HG03060 (cell line): ENCODE measurements around the gene MPRIP.
"Not testable (repeated sequence)": the region's sequence is repeated elsewhere in the genome, so short reads cannot be mapped to it uniquely, and the experiment has no call there.

Experiments used
- ATAC-seq: cut with Tn5 transposase; IDR thresholded peaks from one replicate; pipeline ENCODE4 v1.9.1; 2021; ENCODE audit warnings: low read depth, moderate number of reproducible peaks; ENCODE audit not compliant: unreplicated experiment

The MPRIP gene

GRCh38 chr17:17122781-17123483 lies 80.7 kb downstream of the MPRIP start:
- no peak for ATAC-seq

DNA sequence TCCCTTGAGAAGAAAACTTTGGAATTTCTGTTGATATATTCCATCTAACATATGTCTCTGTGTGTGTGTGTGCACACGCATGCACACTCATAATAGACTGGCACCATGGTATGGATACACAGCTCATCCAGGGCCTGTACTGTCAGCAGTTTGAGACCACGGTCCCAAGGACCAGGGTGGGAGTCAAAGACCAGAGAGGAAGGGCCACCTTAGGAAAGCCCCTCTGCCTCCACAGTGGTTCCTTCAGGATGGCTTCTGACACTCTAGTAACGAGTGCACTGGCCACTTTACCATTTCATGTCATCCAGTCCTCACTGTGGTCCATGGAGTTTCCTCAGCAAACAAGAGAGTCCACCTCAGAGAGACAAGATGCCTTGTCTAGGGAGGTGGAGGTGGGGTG lies 82.1 kb downstream of the MPRIP start:
- no peak for ATAC-seq

DNA sequence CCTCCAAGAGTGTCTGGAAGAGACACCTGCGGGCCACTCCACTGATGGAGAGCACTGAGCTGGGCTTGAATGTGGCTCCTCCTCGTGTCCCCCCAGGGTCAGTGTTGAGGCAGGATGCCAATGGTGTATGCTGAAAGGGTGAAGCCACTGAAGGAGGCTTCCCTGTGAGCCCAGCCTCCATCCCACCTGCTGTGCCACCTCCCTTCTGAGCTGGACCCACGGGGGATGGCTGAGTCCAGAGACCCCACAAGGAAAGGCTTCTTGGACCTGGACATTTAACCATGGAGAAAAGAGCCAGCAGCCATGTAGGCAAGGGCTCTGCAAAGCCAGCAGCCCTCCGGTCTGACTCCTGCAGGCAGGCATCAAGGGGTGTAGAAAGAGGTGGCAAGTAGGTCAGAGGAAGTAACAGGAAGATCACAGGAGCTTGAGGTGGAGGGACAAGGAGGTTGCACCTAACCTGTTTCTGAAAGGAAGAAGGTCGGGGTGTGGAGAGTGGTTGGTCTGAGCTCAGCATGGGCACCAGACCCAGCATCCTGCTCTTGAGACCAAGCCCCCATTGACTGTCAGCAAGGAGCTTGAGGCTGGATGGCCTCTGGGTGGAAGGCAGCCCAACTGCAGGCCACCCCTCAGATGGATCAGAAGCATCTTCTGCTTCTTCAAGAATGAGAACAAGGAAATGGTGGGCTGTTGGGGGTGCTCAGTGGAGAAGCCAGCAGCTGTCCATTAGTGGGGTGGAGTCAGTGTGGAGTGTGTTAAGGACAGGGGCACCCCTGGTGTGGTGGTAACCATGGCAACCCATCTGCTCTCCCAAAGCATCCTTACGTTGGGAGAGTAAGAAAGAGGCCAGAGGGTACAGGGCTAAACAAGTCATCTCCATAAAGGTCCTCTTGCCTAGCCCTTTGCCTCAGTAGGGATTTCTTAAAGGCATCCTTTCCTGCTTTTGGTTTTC lies 83.2 kb downstream of the MPRIP start:
- ATAC-seq, result no peak

- ATAC-seq, result no peak
These were observed 84.2 kb downstream of the MPRIP start for GRCh38 chr17:17126131-17127110.

- ATAC-seq, result no peak
These were observed 84.9 kb downstream of the MPRIP start for GRCh38 chr17:17127156-17127555.

DNA sequence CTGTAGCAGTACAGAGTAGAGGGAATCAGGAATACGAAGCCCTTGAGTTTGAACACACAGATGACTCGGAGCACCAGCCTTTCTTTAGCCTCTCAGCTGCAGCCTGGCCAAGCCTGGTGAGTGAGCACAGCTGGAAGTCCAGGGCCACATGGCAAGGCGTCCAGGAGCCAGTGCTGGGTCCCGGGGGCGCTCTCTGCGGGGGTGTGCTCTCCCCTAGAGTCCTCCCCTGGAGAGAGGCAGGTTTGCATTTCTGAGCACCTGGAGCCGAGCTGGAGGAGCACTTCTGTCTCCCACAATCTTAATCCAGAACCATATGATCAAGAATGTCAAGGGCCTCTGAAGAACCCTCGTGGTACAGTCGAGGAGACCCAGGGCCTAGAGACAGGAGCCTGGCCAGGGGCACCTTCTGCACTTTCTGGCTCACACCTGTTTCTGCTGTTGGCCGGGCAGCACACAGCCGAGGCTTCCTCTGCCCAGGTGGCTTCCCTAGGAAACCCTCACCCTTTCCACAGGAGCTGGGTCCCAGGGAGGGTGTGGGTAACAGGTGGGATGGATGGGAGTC lies 85.6 kb downstream of the MPRIP start:
- no peak for ATAC-seq

- no peak for ATAC-seq
These were observed 86.3 kb downstream of the MPRIP start for GRCh38 chr17:17128476-17129075.

- no peak for ATAC-seq
These were observed 87.2 kb downstream of the MPRIP start for GRCh38 chr17:17129466-17129865.

DNA sequence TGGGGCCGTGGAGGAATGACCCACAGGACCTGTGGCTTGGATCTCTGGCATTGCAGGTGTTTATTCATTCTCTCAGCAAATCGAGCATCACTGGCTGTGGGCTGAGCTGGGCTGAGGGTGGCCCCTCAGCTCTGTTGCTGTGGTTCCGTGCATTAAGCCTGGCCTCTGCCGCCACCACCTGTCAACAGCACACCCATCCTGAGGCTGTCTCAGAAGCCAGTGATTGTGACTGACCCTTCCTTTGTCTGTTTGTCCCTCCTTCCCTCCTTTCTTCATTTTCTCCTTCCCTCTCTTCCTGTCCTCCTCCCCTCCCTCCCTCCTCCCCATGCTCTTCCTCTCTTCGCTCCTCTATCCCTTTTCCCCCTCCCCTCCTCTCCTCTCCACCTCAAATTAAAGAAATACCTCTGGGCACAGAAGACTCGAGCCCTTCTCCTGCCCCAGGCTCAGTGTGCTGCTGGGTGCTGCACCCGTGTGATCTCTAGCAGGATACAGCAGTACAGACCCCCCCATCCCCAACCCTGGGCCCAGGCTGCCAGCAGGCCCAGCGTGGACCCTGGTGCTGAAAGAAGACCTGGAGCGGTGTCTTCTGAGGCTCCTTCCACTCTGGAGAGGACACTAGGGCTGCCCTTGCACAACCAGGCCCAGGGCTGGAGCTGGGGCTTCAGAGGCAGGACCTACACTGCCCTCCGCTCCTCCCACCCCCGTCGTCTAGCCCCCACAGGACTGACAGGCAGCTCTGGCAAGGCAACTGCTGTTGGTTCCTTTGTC lies 88.0 kb downstream of the MPRIP start:
- ATAC-seq, result no peak

DNA sequence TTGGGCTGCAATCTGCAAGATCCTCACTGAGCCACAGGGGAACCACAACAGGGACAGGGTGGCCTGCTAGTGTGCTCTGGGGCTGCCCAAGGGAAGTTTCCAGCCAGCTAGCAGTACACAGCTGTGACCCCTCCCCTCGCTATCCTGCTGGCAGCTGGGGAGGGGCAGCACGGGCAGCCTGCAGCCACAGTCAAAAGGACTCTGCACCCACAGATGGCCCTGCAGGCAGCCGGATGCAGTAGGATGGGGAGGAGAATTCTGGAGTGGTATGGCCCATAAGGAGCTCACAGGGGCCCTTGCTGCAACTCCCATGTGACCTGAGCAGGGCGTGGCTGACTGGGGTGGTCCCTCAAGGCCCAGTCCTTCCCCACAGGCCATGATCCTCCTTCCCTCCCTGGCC lies 89.6 kb downstream of the MPRIP start:
- ATAC-seq, result no peak

GRCh38 chr17:17132746-17133145 lies 90.5 kb downstream of the MPRIP start:
- no peak for ATAC-seq

DNA sequence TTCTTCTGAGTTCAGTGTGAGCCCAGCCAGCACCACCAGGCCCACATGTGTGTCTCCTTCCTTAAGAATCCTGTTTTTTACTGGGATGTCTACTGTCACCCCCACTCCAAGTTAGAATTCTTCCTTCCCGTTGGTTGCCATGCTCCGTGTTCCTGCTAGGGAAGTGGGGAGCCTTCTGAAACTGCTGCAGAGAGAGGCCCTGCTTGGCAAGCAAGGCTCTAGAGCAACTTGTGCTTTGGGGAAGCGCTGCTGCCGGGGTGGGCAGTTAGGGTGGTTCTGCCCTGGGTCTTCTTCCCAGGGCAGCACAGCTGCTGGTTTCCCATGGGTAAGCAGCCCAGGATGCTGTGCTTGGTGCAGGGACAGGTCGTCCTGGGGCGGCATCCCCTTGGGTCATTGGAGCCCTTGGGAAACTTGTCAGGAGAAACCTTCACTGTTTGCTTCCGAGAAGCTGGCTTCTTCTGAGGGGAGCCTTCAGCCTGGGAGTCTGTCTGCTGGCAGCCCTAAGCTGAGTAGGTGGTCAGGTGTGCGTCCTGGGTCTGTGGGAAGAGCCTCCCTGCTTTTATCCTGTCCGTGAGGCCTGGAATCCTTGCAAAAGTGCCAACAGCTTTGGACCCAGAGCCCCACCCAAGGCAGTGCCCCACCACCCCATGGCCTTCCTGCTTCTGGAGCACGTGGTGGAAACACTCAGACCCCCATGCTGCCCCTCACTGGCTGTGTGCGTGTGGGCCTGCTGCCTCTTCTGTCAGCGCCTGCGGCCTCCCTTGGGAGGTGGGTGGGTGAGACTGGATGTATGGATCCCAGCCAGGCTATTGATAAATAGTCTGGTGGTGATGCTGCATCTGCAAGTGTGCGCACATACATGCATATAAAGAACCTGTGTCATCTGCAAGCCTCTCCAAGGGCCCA lies 92.0 kb downstream of the MPRIP start:
- ATAC-seq, result no peak

DNA sequence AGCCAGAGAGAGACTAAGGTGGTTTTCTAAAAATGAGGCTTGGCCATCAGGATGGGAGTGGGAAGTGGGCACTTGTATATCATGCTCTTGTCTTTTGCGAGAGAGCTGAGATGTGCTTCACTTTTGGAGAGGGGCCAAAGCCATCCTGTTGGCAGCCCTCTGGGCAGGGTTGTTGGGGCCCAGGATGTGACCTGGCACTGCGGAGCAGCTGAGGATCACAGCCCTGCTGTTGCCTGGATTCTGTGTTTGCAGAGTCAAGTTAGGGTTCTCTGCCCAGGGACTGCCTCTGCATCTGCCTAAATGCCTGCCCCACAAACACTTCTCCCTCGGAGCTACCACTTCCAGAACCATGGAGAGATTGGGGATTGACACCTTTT lies 92.7 kb downstream of the MPRIP start:
- no peak for ATAC-seq

- not testable (repeated sequence) for ATAC-seq
These were observed 94.0 kb downstream of the MPRIP start for GRCh38 chr17:17136221-17136620.

DNA sequence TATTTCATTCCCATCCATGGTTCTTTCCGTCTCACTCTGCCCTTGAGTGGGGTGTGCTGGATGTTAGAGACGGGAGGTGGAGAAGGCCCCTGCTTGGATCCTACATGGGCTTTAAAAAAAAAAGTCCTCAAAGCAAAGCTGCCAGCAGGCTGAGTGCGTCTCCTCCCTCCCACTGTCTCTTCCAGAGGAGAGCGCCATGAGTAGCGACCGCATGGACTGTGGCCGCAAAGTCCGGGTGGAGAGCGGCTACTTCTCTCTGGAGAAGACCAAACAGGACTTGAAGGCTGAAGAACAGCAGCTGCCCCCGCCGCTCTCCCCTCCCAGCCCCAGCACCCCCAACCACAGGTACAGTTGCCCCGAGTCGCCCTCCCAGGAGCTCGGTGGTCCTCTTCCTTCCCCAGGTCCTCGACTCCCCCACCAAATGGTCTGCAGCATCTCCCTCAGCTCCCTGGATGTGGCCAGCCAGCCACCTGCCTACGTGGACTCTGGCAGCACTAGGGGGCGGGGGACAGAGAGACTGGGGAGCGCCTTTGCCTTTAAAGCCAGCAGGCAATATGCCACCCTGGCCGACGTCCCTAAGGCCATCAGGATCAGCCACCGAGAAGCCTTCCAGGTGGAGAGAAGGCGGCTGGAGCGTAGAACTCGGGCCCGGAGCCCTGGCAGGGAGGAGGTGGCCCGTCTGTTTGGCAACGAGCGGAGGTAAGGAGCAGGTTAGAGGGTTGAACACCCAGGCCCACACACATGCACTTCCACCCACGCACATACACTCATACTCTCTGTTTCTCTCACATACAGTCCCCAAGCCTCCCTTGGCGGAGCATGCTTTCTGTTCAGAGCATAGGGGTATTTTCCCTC lies 95.7 kb downstream of the MPRIP start:
- ATAC-seq, result no peak

- no peak for ATAC-seq
These were observed 97.8 kb downstream of the MPRIP start for GRCh38 chr17:17139972-17140589.

GRCh38 chr17:17140590-17140980 lies 98.3 kb downstream of the MPRIP start:
- ATAC-seq, result no peak
